K562 (cell line): Measurements from ENCODE around the gene LRP6. TPM values are rescaled to one million over a fixed set of nuclear protein-coding genes. Genes with fewer than 3 reads are reported as not detected.

ENCODE experiments used
- ATAC-seq: fragments of 200-7000 bp; cut with Tn5 transposase; 3 replicates; pipeline ENCODE4 v1.9.1; 2020; ENCODE audit warnings: moderate library complexity
- BruUV-seq: library from RNA; stranded (reverse); fragments of 400-500 nt; replicated peaks from 2 replicates; lab custom pipeline; 2021; lab: Mats Ljungman, UMichigan
- CTCF ChIA-PET: fragments of 300-600 bp; formaldehyde crosslinking; extraction: SDS; loops from one replicate; lab custom pipeline; 2021; ENCODE audit warnings: low intra/inter-chr PET ratio; lab: Yijun Ruan, JAX
- POLR2A ChIA-PET: fragments of 300-600, 350-650 bp; sonication (Branson Sonifier 250); formaldehyde crosslinking; extraction: SDS; loops from one replicate; lab custom pipeline; 2021; ENCODE audit warnings: antibody characterized with exemption, inconsistent platforms; lab: Yijun Ruan, JAX
- DNase-seq, 4 experiments: peaks; one replicate each; pipeline versions ENCODE4 v3.0.0 to v3.0.0-alpha.2; 2011 to 2018; ENCODE audit warnings: low spot score in 3 of 4, mixed read lengths in 3 of 4; ENCODE audit errors: extremely low read depth in 1 of 4
- FAIRE-seq: peaks from 2 replicates; lab custom pipeline; 2011; peaks lifted over from hg19 to GRCh38; lab: Jason Lieb, UNC
- H2AFZ ChIP-seq: 2 replicates; pipeline ENCODE4 v1.6.0; 2011; ENCODE audit warnings: low read depth, low read length, control low read depth, inconsistent platforms
- H3K27ac ChIP-seq: fragments of 200-600 bp; 3 replicates; pipeline ENCODE4 v1.8.0; 2011; ENCODE audit warnings: low read depth, mild to moderate bottlenecking, control low read depth, inconsistent platforms, low read length, moderate library complexity, mixed read lengths; ENCODE audit errors: extremely low read depth
- H3K27me3 ChIP-seq, 2 experiments: fragments of 300-600 bp in 1 of 2; 2 replicates in 1 of 2; 3 replicates in 1 of 2; pipeline versions ENCODE4 v1.6.0 to v1.8.0; 2011; ENCODE audit warnings: inconsistent platforms in 2 of 2, low read length in 2 of 2, mild to moderate bottlenecking in 1 of 2, mixed read lengths in 1 of 2, moderate library complexity in 1 of 2; ENCODE audit not compliant: control insufficient read depth in 2 of 2, insufficient read depth in 2 of 2
- H3K36me3 ChIP-seq: fragments of 300-600 bp; 3 replicates; pipeline ENCODE4 v1.8.0; 2011; ENCODE audit warnings: mild to moderate bottlenecking, low read length, inconsistent platforms; ENCODE audit not compliant: control insufficient read depth, insufficient read depth
- H3K4me1 ChIP-seq, 2 experiments: fragments of 200-600 bp in 1 of 2; replicated peaks in 1 of 2; 2 replicates in 1 of 2; 3 replicates in 1 of 2; pipeline versions ENCODE4 v1.5.1 to v1.8.0; 2011; ENCODE audit warnings: inconsistent platforms in 2 of 2, low read length in 2 of 2, mild to moderate bottlenecking in 1 of 2, mixed read lengths in 1 of 2, moderate library complexity in 1 of 2; ENCODE audit not compliant: control insufficient read depth in 2 of 2, insufficient read depth in 2 of 2
- H3K4me2 ChIP-seq: 2 replicates; pipeline ENCODE4 v1.6.1; 2011; ENCODE audit warnings: low read length, control low read depth, inconsistent platforms, mixed read lengths; ENCODE audit not compliant: insufficient read depth
- H3K4me3 ChIP-seq: fragments of 200-600 bp; sonication (generic), shearing (Covaris generic); 2 replicates; pipeline ENCODE4 v1.5.1; 2016; ENCODE audit warnings: control low read depth, inconsistent platforms
- H3K79me2 ChIP-seq: fragments of 200-600 bp; 3 replicates; pipeline ENCODE4 v1.8.0; 2011; ENCODE audit warnings: low read length, inconsistent platforms; ENCODE audit not compliant: control insufficient read depth, insufficient read depth
- H3K9ac ChIP-seq, 2 experiments: 2 replicates each; pipeline versions ENCODE4 v1.6.0 to v1.6.1; 2011; ENCODE audit warnings: low read depth in 2 of 2, low read length in 2 of 2, control low read depth in 1 of 2, inconsistent platforms in 1 of 2, mild to moderate bottlenecking in 1 of 2, mixed read lengths in 1 of 2; ENCODE audit not compliant: insufficient read depth in 1 of 2
- H3K9me1 ChIP-seq: one replicate; pipeline ENCODE4 v1.6.0; 2011; ENCODE audit warnings: inconsistent platforms, mild to moderate bottlenecking, low read length, moderate library complexity; ENCODE audit not compliant: control insufficient read depth, insufficient read depth
- H3K9me3 ChIP-seq: replicated peaks from 2 replicates; pipeline ENCODE4 v1.5.1; 2011; ENCODE audit warnings: low read depth, low read length, inconsistent platforms; ENCODE audit not compliant: control insufficient read depth, insufficient read depth
- H4K20me1 ChIP-seq: replicated peaks from 2 replicates; pipeline ENCODE4 v1.6.1; 2011; ENCODE audit warnings: low read length, inconsistent platforms, mixed read lengths; ENCODE audit not compliant: control insufficient read depth, insufficient read depth
- CSDE1 ChIP-seq, 2 experiments: fragments of 450-650 bp; IDR thresholded peaks; 2 replicates each; pipeline ENCODE4 v1.6.1; 2016; ENCODE audit warnings: mild to moderate bottlenecking in 1 of 2
- DDX20 ChIP-seq: fragments of 450-650 bp; IDR thresholded peaks from 2 replicates; pipeline ENCODE4 v1.6.1; 2016; ENCODE audit warnings: missing genetic modification characterization, low read depth, mild to moderate bottlenecking, missing compliant biosample characterization, moderate library complexity
- DIDO1 ChIP-seq: fragments of 450-650 bp; IDR thresholded peaks from 2 replicates; pipeline ENCODE4 v1.6.1; 2016; ENCODE audit warnings: low read depth, missing biosample characterization, missing genetic modification characterization
- ETV6 ChIP-seq, 3 experiments: fragments of 150-350 bp in 1 of 3; sonication (generic) in 1 of 3; formaldehyde crosslinking in 1 of 3; IDR thresholded peaks; 2 replicates each; pipeline versions ENCODE4 v1.6.1 to v1.8.0; 2014 to 2022; ENCODE audit warnings: borderline replicate concordance in 2 of 3, low read depth in 2 of 3, antibody characterized with exemption in 1 of 3, low read length in 1 of 3, mild to moderate bottlenecking in 1 of 3, missing genetic modification reagents in 1 of 3
- MBD2 ChIP-seq: sonication (generic); IDR thresholded peaks from 2 replicates; pipeline ENCODE4 v1.6.1; 2016; ENCODE audit warnings: low read depth, borderline replicate concordance
- NR2C2 ChIP-seq, 2 experiments: fragments of 200-800 bp in 1 of 2; sonication (Bioruptor generic) in 1 of 2; sonication (generic) in 1 of 2; formaldehyde crosslinking in 1 of 2; IDR thresholded peaks; 2 replicates each; pipeline versions ENCODE4 v1.6.1 to v1.8.0; 2016 to 2022; ENCODE audit warnings: mild to moderate bottlenecking in 1 of 2, missing compliant biosample characterization in 1 of 2, missing genetic modification characterization in 1 of 2, missing genetic modification reagents in 1 of 2
- POLR3A ChIP-seq: IDR thresholded peaks from 2 replicates; pipeline ENCODE4 v1.6.1; 2011; ENCODE audit warnings: borderline replicate concordance, mild to moderate bottlenecking, moderate library complexity; ENCODE audit not compliant: insufficient read length, insufficient read depth; ENCODE audit errors: extremely low read depth
- SUPT5H ChIP-seq: fragments of 450-650 bp; IDR thresholded peaks from 2 replicates; pipeline ENCODE4 v1.6.1; 2016
- TRIM28 ChIP-seq: fragments of 450-650 bp; IDR thresholded peaks from 2 replicates; pipeline ENCODE4 v1.6.1; 2017
- ZNF146 ChIP-seq: IDR thresholded peaks from one replicate; pipeline ENCODE4 v1.6.1; 2018; ENCODE audit warnings: missing compliant biosample characterization; ENCODE audit not compliant: unreplicated experiment
- WGBS: fragments of 100-300 bp; shearing (Covaris generic); methylation state at CpG from one replicate; pipeline ENCODE4 v1.1.6; 2016; ENCODE audit warnings: low coverage, mixed read lengths; ENCODE audit not compliant: insufficient coverage; ENCODE audit errors: missing lambda C conversion rate; 5-methylcytosine and 5-hydroxymethylcytosine counted together
- in situ Hi-C: fragments of 300-500 bp; cut with MboI; formaldehyde crosslinking; loops from 4 replicates; pipeline ENCODE4 v1.15.0; 2018; ENCODE audit warnings: inconsistent platforms, mixed read lengths
- intact Hi-C: fragments of 100-400 bp; cut with micrococcal nuclease; formaldehyde crosslinking; loops from 2 replicates; pipeline ENCODE4 v1.14.2; 2022
- microRNA-seq: library from miRNA; unstranded; fragments of <30 nt; microRNA quantifications from one replicate; pipeline ENCODE4, GENCODE V29; 2018; ENCODE audit warnings: borderline microRNAs expressed
- polyA plus RNA-seq, 8 experiments: library from polyadenylated mRNA; depleted of rRNA in 4 of 8; stranded (reverse) in 5 of 8; unstranded in 3 of 8; fragments of >200 nt; fragmentation: Nextera tagmentation in 2 of 8; fragmentation: Illumina TruSeq in 1 of 8; extraction: Ambion mirVana in 2 of 8; extraction: Trizol in 1 of 8; gene quantifications; 2 replicates each; pipeline versions ENCODE4 v1.2.1 to v1.2.3, GENCODE V29; 2011 to 2014; ENCODE audit warnings: inconsistent platforms in 1 of 8, missing spikeins in 1 of 8
- small RNA-seq: library from RNA; depleted of rRNA; stranded (forward); fragments of <200 nt; gene quantifications from one replicate; pipeline ENCODE3, GENCODE V24; 2014
- total RNA-seq, 7 experiments: library from RNA; depleted of rRNA in 6 of 7; stranded (reverse); fragments of >200 nt in 6 of 7; fragmentation: Illumina TruSeq in 2 of 7; extraction: Trizol in 2 of 7; gene quantifications; 2 replicates each; pipeline versions ENCODE4 v1.2.1 to v1.2.3, GENCODE V29; 2011 to 2021; ENCODE audit warnings: low replicate concordance in 1 of 7
- TF ChIP-seq, protein P1 (sequence below): fragments of 450-650 bp; IDR thresholded peaks from one replicate; pipeline ENCODE4 v1.6.1; 2018; ENCODE audit warnings: mild to moderate bottlenecking, moderate library complexity; ENCODE audit not compliant: partially characterized antibody

The LRP6 gene
- total and polyA plus RNA-seq, 9 of the 15 experiments (the other 6 are each of a cell fraction or from before 2014, with no cell fraction given), result 3.0 to 17.0 (median 10.8) TPM

DNA sequence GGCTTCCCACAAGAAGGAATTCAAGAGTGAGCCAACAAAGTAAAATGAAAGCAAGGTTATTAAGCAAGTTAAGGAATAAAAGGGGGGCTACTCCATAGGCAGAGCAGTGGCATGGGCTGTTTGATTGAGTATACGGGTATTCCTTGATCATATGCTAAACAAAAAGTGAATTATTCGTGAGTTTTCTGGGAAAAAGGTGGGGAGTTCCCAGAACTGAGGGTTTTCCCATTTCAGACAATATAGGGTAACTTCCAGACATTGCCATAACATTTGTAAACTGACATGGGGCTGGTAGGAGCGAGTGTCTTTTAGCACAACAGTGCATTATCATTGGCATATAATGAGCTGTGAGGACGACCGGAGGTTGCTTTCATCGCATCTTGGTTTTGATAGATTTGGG, 198.1 kb downstream of the LRP6 start:
- ChIA-PET CTCF (no interaction called here), POLR2A (no interaction called here)
- H3K9me1 ChIP-seq, result no peaks in the 10 kb centered on the region
- no peaks in the 10 kb centered on the region for H4K20me1 ChIP-seq
- FAIRE-seq, result no peak
- H2AFZ ChIP-seq, result no peak overlapping the region
- no peak for ATAC-seq
- 19% methylated on average over 6 of the region's 6 CpGs for WGBS
- H3K4me1 ChIP-seq, result peaks cover 5% of the 10 kb centered on the region in 2 experiments; a peak in 3 of 5 replicates
- TF ChIP-seq ETV6 (IDR thresholded peaks at IDR 0.05; ENCODE audit: borderline replicate concordance in 1 of 2, low read depth in 2 of 2, low read length in 1 of 2) (no peak), ETV6 (CRISPR knock-in tag; IDR thresholded peaks at IDR 0.05; ENCODE audit: borderline replicate concordance) (no peak), NR2C2 (CRISPR knock-in tag; IDR thresholded peaks at IDR 0.05) (no peak), NR2C2 (tag; IDR thresholded peaks at IDR 0.05) (no peak), SUPT5H (no peak), CSDE1 (IDR thresholded peaks at IDR 0.05) (no peak), ZNF146 (CRISPR knock-in tag) (no peak), POLR3A (no peak), MBD2 (no peak), TRIM28 (no peak), DDX20 (tag) (no peak), DIDO1 (no peak)
- TF ChIP-seq, protein P1, sequence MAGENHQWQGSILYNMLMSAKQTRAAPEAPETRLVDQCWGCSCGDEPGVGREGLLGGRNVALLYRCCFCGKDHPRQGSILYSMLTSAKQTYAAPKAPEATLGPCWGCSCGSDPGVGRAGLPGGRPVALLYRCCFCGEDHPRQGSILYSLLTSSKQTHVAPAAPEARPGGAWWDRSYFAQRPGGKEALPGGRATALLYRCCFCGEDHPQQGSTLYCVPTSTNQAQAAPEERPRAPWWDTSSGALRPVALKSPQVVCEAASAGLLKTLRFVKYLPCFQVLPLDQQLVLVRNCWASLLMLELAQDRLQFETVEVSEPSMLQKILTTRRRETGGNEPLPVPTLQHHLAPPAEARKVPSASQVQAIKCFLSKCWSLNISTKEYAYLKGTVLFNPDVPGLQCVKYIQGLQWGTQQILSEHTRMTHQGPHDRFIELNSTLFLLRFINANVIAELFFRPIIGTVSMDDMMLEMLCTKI, result no peak
- no peak for DNase-seq
- no peaks in the 10 kb centered on the region for H3K79me2 ChIP-seq
- H3K27me3 ChIP-seq, result peaks cover 0 to 13% of the 10 kb centered on the region in 2 experiments; a peak in 3 of 5 replicates
- H3K36me3 ChIP-seq, result no peaks in the 10 kb centered on the region
- BruUV-seq, result no TSS peak
- no peaks in the 10 kb centered on the region for H3K9me3 ChIP-seq
- intact Hi-C loops (no loop called here), in situ Hi-C loops (no loop called here)
- H3K4me3 ChIP-seq, result no peak overlapping the region
- H3K27ac ChIP-seq, result no peak overlapping the region
- H3K9ac ChIP-seq, result no peak overlapping the region
- no peak overlapping the region for H3K4me2 ChIP-seq

Small RNAs within 50 kb of the gene (microRNA-seq; reads per million reads assigned to microRNA genes)
- not detected for gene MIR1244-4

Small RNAs within 50 kb of the gene (small RNA-seq; reads per million reads assigned to genes)
- gene RNU6-318P (not detected), gene RNU6-545P (not detected)

Other genes with a start within 250 kb of the LRP6 start
- not detected in 2 replicates for gene BCL2L14, start 196.1 kb downstream of the LRP6 start, total RNA-seq (2014; rRNA removed)
- gene BCL2L14, start 196.1 kb downstream of the LRP6 start, total RNA-seq (2014; rRNA removed; fragmentation: Illumina TruSeq; extraction: Trizol), result not detected in 2 replicates
- gene BCL2L14, start 196.1 kb downstream of the LRP6 start, total RNA-seq (2015; rRNA removed; fragmentation: Illumina TruSeq; extraction: Trizol), result not detected in 2 replicates
- not detected in 2 replicates for gene BCL2L14, start 196.1 kb downstream of the LRP6 start, total RNA-seq (2021)
- gene BCL2L14, start 196.1 kb downstream of the LRP6 start, polyA plus RNA-seq (2011; rRNA removed), result not detected in 2 replicates
- not detected in 2 replicates for gene BCL2L14, start 196.1 kb downstream of the LRP6 start, polyA plus RNA-seq (2014; fragmentation: Illumina TruSeq; extraction: Trizol)
- not detected for gene BCL2L14, start 196.1 kb downstream of the LRP6 start, polyA plus RNA-seq (2014; fragmentation: Nextera tagmentation; extraction: Ambion mirVana)
- gene BCL2L14, start 196.1 kb downstream of the LRP6 start, polyA plus RNA-seq (2014; rRNA removed), result not detected in 2 replicates
- gene MANSC1, start 83.2 kb upstream of the LRP6 start, total RNA-seq (2014; rRNA removed), result 0.91 and 3.3 TPM in 2 replicates
- gene MANSC1, start 83.2 kb upstream of the LRP6 start, total RNA-seq (2014; rRNA removed; fragmentation: Illumina TruSeq; extraction: Trizol), result 3.1 and 4.2 TPM in 2 replicates
- gene MANSC1, start 83.2 kb upstream of the LRP6 start, total RNA-seq (2015; rRNA removed; fragmentation: Illumina TruSeq; extraction: Trizol), result 4.5 and 4.7 TPM in 2 replicates
- gene MANSC1, start 83.2 kb upstream of the LRP6 start, total RNA-seq (2021), result 4.9 and 5.7 TPM in 2 replicates
- gene MANSC1, start 83.2 kb upstream of the LRP6 start, polyA plus RNA-seq (2011; rRNA removed), result 1.1 and 2.7 TPM in 2 replicates
- gene MANSC1, start 83.2 kb upstream of the LRP6 start, polyA plus RNA-seq (2014; fragmentation: Illumina TruSeq; extraction: Trizol), result 6.2 and 8.6 TPM in 2 replicates
- 1 to 10 TPM in 1 of 2 experiments, under 1 TPM in 1; 0.76 to 1.4 TPM for gene MANSC1, start 83.2 kb upstream of the LRP6 start, polyA plus RNA-seq (2014; fragmentation: Nextera tagmentation; extraction: Ambion mirVana)
- 3.4 and 3.9 TPM in 2 replicates for gene MANSC1, start 83.2 kb upstream of the LRP6 start, polyA plus RNA-seq (2014; rRNA removed)
- 5.4 and 8.5 TPM in 2 replicates for gene BORCS5, start 90.0 kb upstream of the LRP6 start, total RNA-seq (2014; rRNA removed)
- gene BORCS5, start 90.0 kb upstream of the LRP6 start, total RNA-seq (2014; rRNA removed; fragmentation: Illumina TruSeq; extraction: Trizol), result 4.1 and 4.3 TPM in 2 replicates
- gene BORCS5, start 90.0 kb upstream of the LRP6 start, total RNA-seq (2015; rRNA removed; fragmentation: Illumina TruSeq; extraction: Trizol), result 2.4 and 2.6 TPM in 2 replicates
- gene BORCS5, start 90.0 kb upstream of the LRP6 start, total RNA-seq (2021), result 12.4 TPM in 2 replicates
- 6.6 and 7.4 TPM in 2 replicates for gene BORCS5, start 90.0 kb upstream of the LRP6 start, polyA plus RNA-seq (2011; rRNA removed)
- 9.2 and 10.0 TPM in 2 replicates for gene BORCS5, start 90.0 kb upstream of the LRP6 start, polyA plus RNA-seq (2014; fragmentation: Illumina TruSeq; extraction: Trizol)
- under 1 TPM; 0.31 to 0.77 TPM for gene BORCS5, start 90.0 kb upstream of the LRP6 start, polyA plus RNA-seq (2014; fragmentation: Nextera tagmentation; extraction: Ambion mirVana)
- gene BORCS5, start 90.0 kb upstream of the LRP6 start, polyA plus RNA-seq (2014; rRNA removed), result 8.9 and 11.1 TPM in 2 replicates